ENCODE data around the gene HMGB4.

HMGB4 gene

GRCh38 chr1:33819913-33820311 is 44.0 kb upstream of the HMGB4 start (continued):
- no peak for TF ChIP-seq REST (tag by site-specific recombination; IDR thresholded peaks at IDR 0.05)

GRCh38 chr1:33820804-33821203 is 43.1 kb upstream of the HMGB4 start:
- ChIA-PET CTCF (no interaction called here), POLR2A (no interaction called here)
- TF ChIP-seq ZBTB10 (tag by site-specific recombination; IDR thresholded peaks at IDR 0.05) (no peak), ZBTB8A (tag by site-specific recombination; IDR thresholded peaks at IDR 0.05) (no peak), MEIS1 (CRISPR knock-in tag; IDR thresholded peaks at IDR 0.05; ENCODE audit: borderline replicate concordance) (no peak), YY1 (tag by site-specific recombination; IDR thresholded peaks at IDR 0.05) (no peak), ZNF777 (tag by site-specific recombination; IDR thresholded peaks at IDR 0.05; ENCODE audit: borderline replicate concordance) (no peak), ZNF707 (tag by site-specific recombination; IDR thresholded peaks at IDR 0.05) (no peak), MYNN (tag by site-specific recombination; IDR thresholded peaks at IDR 0.05; ENCODE audit: borderline replicate concordance) (no peak), ZNF747 (tag by site-specific recombination; IDR thresholded peaks at IDR 0.05) (no peak), PRDM10 (tag by site-specific recombination; IDR thresholded peaks at IDR 0.05) (no peak), REPIN1 (tag by site-specific recombination; IDR thresholded peaks at IDR 0.05; ENCODE audit: low read depth) (no peak), ZNF510 (tag by site-specific recombination; IDR thresholded peaks at IDR 0.05; ENCODE audit: insufficient replicate concordance) (no peak), ZNF184 (tag by site-specific recombination; IDR thresholded peaks at IDR 0.05) (no peak), AEBP2 (tag by site-specific recombination; IDR thresholded peaks at IDR 0.05; ENCODE audit: borderline replicate concordance) (no peak), ZSCAN23 (tag by site-specific recombination; IDR thresholded peaks at IDR 0.05) (no peak), ZNF133 (tag by site-specific recombination; IDR thresholded peaks at IDR 0.05) (no peak), ZNF19 (tag by site-specific recombination; IDR thresholded peaks at IDR 0.05; ENCODE audit: low read depth) (no peak), OVOL3 (tag by site-specific recombination; IDR thresholded peaks at IDR 0.05) (no peak)
- no peaks in the 10 kb centered on the region for H3K9me3 ChIP-seq (ENCODE audit: control insufficient read depth, insufficient read depth, low read depth, low read length)
- no peak overlapping the region for H3K4me3 ChIP-seq (ENCODE audit: low read depth, low read length)
- no peak overlapping the region for H3K27ac ChIP-seq (ENCODE audit: extremely low read depth, low read depth, low read length)
- no peaks in the 10 kb centered on the region for H3K36me3 ChIP-seq (ENCODE audit: control insufficient read depth in 2 of 2, insufficient read depth in 1 of 2, low read length in 2 of 2)
- H3K4me1 ChIP-seq (ENCODE audit: control insufficient read depth, insufficient read depth, low read length) = no peaks in the 10 kb centered on the region

Data from HEK293 (cell line).